HUES48 (cell line): ENCODE measurements around the gene NOP53.
"Not testable (repeated sequence)": the region's sequence is repeated elsewhere in the genome, so short reads cannot be mapped to it uniquely, and the experiment has no call there.

Source experiments
- H3K27ac ChIP-seq: one replicate; pipeline ENCODE4 v1.7.0; 2013; ENCODE audit warnings: low read depth, low read length, inconsistent platforms
- H3K27me3 ChIP-seq: 2 replicates; pipeline ENCODE4 v1.6.1; 2013; ENCODE audit warnings: mild to moderate bottlenecking, low read length; ENCODE audit not compliant: control insufficient read depth, insufficient read depth
- H3K36me3 ChIP-seq: 2 replicates; pipeline ENCODE4 v1.6.1; 2013; ENCODE audit warnings: low read length; ENCODE audit not compliant: control insufficient read depth, insufficient read depth
- H3K4me1 ChIP-seq: 2 replicates; pipeline ENCODE4 v1.6.1; 2013; ENCODE audit warnings: mild to moderate bottlenecking, low read length; ENCODE audit not compliant: control insufficient read depth, insufficient read depth
- H3K4me3 ChIP-seq: 2 replicates; pipeline ENCODE4 v1.5.1; 2013; ENCODE audit warnings: mild to moderate bottlenecking, low read depth, low read length
- H3K9ac ChIP-seq: 2 replicates; pipeline ENCODE4 v1.6.1; 2013; ENCODE audit warnings: mild to moderate bottlenecking, low read depth, low read length, moderate library complexity
- H3K9me3 ChIP-seq: 2 replicates; pipeline ENCODE4 v1.6.1; 2013; ENCODE audit warnings: low read length; ENCODE audit not compliant: control insufficient read depth, insufficient read depth

Gene NOP53

GRCh38 chr19:47755762-47756626 is 10.6 kb downstream of the NOP53 start:
- Histone ChIP-seq H3K4me1 (no peaks in the 10 kb centered on the region), H3K4me3 (no peak overlapping the region), H3K9ac (no peak overlapping the region), H3K9me3 (no peaks in the 10 kb centered on the region), H3K27me3 (no peaks in the 10 kb centered on the region), H3K27ac (no peak overlapping the region), H3K36me3 (peaks cover 78% of the 10 kb centered on the region)

DNA sequence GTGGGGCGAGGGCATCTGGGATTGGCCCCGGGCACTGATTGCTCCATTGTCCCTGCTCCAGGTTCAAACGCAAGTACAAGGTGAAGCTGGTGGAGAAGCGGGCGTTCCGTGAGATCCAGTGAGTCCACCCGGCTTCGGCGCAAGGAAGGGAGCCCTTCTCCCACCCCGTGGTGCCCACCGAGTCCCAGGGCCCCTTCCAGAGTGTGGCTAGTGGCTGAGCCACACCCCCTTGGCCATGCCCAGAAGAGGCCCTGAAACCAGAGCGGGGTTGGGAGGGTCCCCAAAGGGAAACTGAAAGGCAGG is 11.2 kb downstream of the NOP53 start:
- H3K36me3 ChIP-seq = peaks cover 72% of the 10 kb centered on the region
- H3K27me3 ChIP-seq = no peaks in the 10 kb centered on the region
- no peak overlapping the region for H3K4me3 ChIP-seq
- H3K9ac ChIP-seq = no peak overlapping the region
- no peaks in the 10 kb centered on the region for H3K4me1 ChIP-seq
- H3K9me3 ChIP-seq = no peaks in the 10 kb centered on the region
- H3K27ac ChIP-seq = no peak overlapping the region

- H3K27me3 ChIP-seq = no peaks in the 10 kb centered on the region
- peaks cover 69% of the 10 kb centered on the region for H3K36me3 ChIP-seq
- H3K4me1 ChIP-seq = no peaks in the 10 kb centered on the region
- no peak overlapping the region for H3K9ac ChIP-seq
- H3K4me3 ChIP-seq = no peak overlapping the region
- no peaks in the 10 kb centered on the region for H3K9me3 ChIP-seq
- no peak overlapping the region for H3K27ac ChIP-seq
Measured at GRCh38 chr19:47756953-47757608, 11.7 kb downstream of the NOP53 start.

DNA sequence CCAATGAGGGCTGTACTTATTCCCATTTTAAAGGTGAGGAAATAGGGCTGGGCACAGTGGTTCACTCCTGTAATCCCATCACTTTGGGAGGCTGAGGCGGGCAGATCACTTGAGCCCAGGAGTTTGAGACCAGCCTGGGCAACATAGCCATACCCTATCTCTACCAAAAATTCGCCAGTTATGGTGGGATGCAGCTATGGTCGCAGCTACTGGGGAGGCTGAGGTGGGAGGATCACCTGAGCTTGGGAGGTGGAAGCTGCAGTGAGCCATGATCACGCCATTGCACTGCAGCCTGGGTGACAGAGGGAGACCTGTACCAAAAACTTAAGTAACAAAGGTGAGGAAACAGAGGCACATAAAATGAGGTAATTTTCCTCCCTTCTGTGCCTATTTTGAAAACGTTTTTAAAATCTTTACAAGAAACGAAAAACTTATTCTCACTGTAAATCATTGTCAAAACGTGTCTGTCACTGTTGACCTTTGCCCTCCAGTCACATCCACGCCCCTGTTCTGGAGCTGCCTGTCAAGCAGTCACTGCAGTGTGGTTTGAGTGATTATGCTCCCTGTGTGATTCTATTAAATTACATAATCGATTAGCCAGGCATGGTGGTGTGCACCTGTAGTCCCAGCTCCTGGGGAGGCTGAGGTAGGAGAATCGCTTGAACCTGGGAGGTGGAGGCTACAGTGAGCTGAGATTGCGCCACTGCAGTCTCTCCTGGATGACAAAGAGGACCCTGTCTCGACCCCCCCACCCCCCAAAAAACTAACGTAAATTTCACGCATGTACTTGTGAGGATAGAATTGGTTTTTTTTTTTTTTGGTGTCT is 12.5 kb downstream of the NOP53 start:
- no peaks in the 10 kb centered on the region for H3K4me1 ChIP-seq
- no peak overlapping the region for H3K27ac ChIP-seq
- H3K9me3 ChIP-seq = no peaks in the 10 kb centered on the region
- no peak overlapping the region for H3K9ac ChIP-seq
- H3K27me3 ChIP-seq = no peaks in the 10 kb centered on the region
- peaks cover 62% of the 10 kb centered on the region for H3K36me3 ChIP-seq
- H3K4me3 ChIP-seq = no peak overlapping the region

DNA sequence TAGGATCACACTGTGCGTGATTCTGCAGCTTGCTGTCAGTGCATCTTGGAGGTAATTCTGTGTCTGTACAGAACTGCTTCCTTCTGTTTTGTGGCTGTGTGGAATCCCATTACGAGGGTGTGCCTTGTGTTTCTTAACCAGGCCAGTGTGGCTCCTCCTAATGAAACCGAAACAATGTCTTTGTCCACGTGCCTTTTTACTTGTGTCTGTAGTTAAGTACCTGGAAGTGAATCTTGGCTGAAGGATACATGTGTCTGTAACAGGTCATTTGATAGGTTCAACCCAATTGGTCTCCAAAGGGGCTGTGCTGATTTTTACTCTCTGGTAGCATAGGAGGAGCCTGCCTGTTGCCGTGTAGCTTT is 13.1 kb downstream of the NOP53 start:
- peaks cover 56% of the 10 kb centered on the region for H3K36me3 ChIP-seq
- no peak overlapping the region for H3K9ac ChIP-seq
- no peak overlapping the region for H3K4me3 ChIP-seq
- no peaks in the 10 kb centered on the region for H3K27me3 ChIP-seq
- no peaks in the 10 kb centered on the region for H3K4me1 ChIP-seq
- H3K27ac ChIP-seq = no peak overlapping the region
- no peaks in the 10 kb centered on the region for H3K9me3 ChIP-seq

GRCh38 chr19:47760632-47760999 is 15.3 kb downstream of the NOP53 start:
- Histone ChIP-seq H3K9ac (no peak overlapping the region), H3K36me3 (peaks cover 37% of the 10 kb centered on the region), H3K9me3 (no peaks in the 10 kb centered on the region), H3K27ac (no peak overlapping the region), H3K4me3 (no peak overlapping the region), H3K27me3 (no peaks in the 10 kb centered on the region), H3K4me1 (no peaks in the 10 kb centered on the region)

GRCh38 chr19:47761566-47761965 is 16.2 kb downstream of the NOP53 start:
- Histone ChIP-seq H3K9me3 (no peaks in the 10 kb centered on the region), H3K4me1 (no peaks in the 10 kb centered on the region), H3K9ac (no peak overlapping the region)

GRCh38 chr19:47762151-47762550 is 16.8 kb downstream of the NOP53 start:
- Histone ChIP-seq H3K27me3 (no peaks in the 10 kb centered on the region), H3K9me3 (no peaks in the 10 kb centered on the region), H3K4me3 (no peak overlapping the region), H3K36me3 (peaks cover 21% of the 10 kb centered on the region), H3K27ac (no peak overlapping the region), H3K4me1 (no peaks in the 10 kb centered on the region), H3K9ac (no peak overlapping the region)

More at GRCh38 chr19:47761566-47761965, 16.2 kb downstream of the NOP53 start:
- no peak overlapping the region for H3K27ac ChIP-seq
- H3K4me3 ChIP-seq = no peak overlapping the region
- peaks cover 27% of the 10 kb centered on the region for H3K36me3 ChIP-seq
- no peaks in the 10 kb centered on the region for H3K27me3 ChIP-seq

DNA sequence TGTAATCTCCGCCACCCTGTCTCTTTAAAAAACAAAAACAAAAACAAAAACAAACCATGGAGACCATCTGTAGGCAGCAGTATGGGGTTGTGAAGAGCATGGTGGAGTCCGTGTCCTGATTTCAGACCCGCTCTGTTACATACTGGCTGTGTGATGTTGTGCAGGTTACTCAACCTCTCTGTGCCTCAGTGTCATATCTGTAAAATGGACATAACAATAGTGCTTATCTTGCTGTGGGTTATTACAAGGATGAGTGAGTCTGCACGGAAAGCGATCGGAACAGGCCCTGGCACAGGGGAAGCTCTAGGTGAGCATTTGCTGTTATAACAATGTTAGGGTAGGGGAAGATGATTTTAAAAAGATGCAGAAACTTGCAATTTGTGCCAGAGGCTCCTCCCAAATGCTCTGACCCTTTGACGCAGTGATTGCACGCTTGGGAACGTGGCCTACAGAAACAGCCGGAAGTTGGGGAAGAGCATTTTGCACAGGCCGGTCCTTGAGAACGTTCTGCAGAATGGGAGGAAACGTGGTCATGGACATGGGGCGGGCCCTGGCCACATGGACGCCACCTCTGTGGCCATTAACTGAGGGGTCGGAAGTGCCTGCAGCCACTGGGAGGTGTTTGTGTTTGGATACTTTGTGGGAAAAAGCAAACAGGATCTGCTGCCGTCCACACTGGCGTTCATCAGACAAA is 17.4 kb downstream of the NOP53 start:
- Histone ChIP-seq H3K9ac (no peak overlapping the region), H3K36me3 (peaks cover 15% of the 10 kb centered on the region), H3K4me1 (no peaks in the 10 kb centered on the region), H3K27me3 (no peaks in the 10 kb centered on the region), H3K4me3 (no peak overlapping the region), H3K27ac (no peak overlapping the region), H3K9me3 (no peaks in the 10 kb centered on the region)

- H3K36me3 ChIP-seq, H3K4me3 ChIP-seq, H3K9me3 ChIP-seq: not testable (repeated sequence)
Measured at GRCh38 chr19:47764705-47765104, 19.4 kb downstream of the NOP53 start.

More at GRCh38 chr19:47764705-47765104, 19.4 kb downstream of the NOP53 start:
- H3K4me1 ChIP-seq, H3K27ac ChIP-seq, H3K27me3 ChIP-seq, H3K9ac ChIP-seq: not testable (repeated sequence)
